A549 (cell line): ENCODE measurements around the gene PDHX.

Source experiments
- CBX8 ChIP-seq: fragments of 200-600 bp; sonication (generic); IDR thresholded peaks from 2 replicates; pipeline ENCODE4 v1.6.1; 2016
- FOSB ChIP-seq: fragments of 250-450 bp; sonication (Bioruptor Pico); IDR thresholded peaks from 2 replicates; pipeline ENCODE4 v1.5.0; 2020; ENCODE audit warnings: mild to moderate bottlenecking, moderate library complexity
- KDM1A ChIP-seq: fragments of 200-600 bp; sonication (generic); IDR thresholded peaks from 2 replicates; pipeline ENCODE4 v1.6.1; 2016; ENCODE audit warnings: low read depth, mild to moderate bottlenecking
- MAZ ChIP-seq: fragments of 150-350 bp; IDR thresholded peaks from 2 replicates; pipeline ENCODE4 v1.6.1; 2014; ENCODE audit warnings: antibody characterized with exemption, low read depth, low read length, borderline replicate concordance
- POLR2A ChIP-seq: IDR thresholded peaks from 2 replicates; pipeline ENCODE4 v1.6.1; 2012; ENCODE audit warnings: mild to moderate bottlenecking, low read length
- RAD21 ChIP-seq, 2 experiments: fragments of >200 bp in 1 of 2; sonication (Bioruptor Twin) in 1 of 2; formaldehyde crosslinking in 1 of 2; IDR thresholded peaks in 1 of 2; conservative IDR thresholded peaks in 1 of 2; 2 replicates in 1 of 2; 3 replicates in 1 of 2; pipeline ENCODE4 v1.6.1; 2012 to 2018; ENCODE audit warnings: inconsistent platforms in 1 of 2
- RFX5 ChIP-seq: fragments of 450-650 bp; IDR thresholded peaks from 2 replicates; pipeline ENCODE4 v1.7.1; 2014; ENCODE audit warnings: antibody characterized with exemption, mild to moderate bottlenecking, moderate library complexity
- SMC3 ChIP-seq: fragments of >200 bp; sonication (Bioruptor Twin); formaldehyde crosslinking; IDR thresholded peaks from 3 replicates; pipeline ENCODE4 v1.6.1; 2018; ENCODE audit warnings: inconsistent platforms
- USF2 ChIP-seq: fragments of 450-650 bp; IDR thresholded peaks from 2 replicates; pipeline ENCODE4 v1.6.1; 2014; ENCODE audit warnings: antibody characterized with exemption
- TF ChIP-seq, protein P1 (sequence below): fragments of >200 bp; sonication (Bioruptor Twin); formaldehyde crosslinking; IDR thresholded peaks from 3 replicates; pipeline ENCODE4 v1.5.1; 2016
- TF ChIP-seq, protein P2 (sequence below): IDR thresholded peaks from 2 replicates; pipeline ENCODE4 v1.6.1; 2012

DNA sequence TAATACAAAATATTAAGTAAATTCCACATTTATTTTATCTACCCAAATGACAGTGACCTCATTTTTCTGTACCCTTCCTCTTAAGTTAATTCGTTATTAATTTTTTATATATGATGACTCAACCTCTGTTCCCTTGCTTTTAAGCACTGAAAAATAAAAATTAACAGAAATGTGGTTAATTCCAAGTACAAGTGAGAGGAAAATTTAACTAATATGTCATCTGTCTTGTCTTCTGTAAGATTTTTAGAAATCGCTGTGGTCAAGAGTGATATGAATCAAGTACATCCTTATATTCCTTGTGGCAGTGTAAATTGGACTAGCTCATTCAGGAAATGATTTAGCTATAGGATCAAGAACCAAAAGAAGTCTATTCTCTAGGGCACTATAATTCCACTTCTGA is 74.5 kb downstream of the PDHX start:
- TF ChIP-seq CBX8 (no peak), FOSB (CRISPR knock-in tag) (no peak), POLR2A (no peak), MAZ (no peak), RFX5 (no peak), USF2 (no peak), KDM1A (no peak), RAD21 (conservative IDR thresholded peaks at IDR 0.05 in 1 of 2, IDR thresholded peaks at IDR 0.05 in 1 of 2) (no peak), SMC3 (no peak)
- TF ChIP-seq, protein P1, sequence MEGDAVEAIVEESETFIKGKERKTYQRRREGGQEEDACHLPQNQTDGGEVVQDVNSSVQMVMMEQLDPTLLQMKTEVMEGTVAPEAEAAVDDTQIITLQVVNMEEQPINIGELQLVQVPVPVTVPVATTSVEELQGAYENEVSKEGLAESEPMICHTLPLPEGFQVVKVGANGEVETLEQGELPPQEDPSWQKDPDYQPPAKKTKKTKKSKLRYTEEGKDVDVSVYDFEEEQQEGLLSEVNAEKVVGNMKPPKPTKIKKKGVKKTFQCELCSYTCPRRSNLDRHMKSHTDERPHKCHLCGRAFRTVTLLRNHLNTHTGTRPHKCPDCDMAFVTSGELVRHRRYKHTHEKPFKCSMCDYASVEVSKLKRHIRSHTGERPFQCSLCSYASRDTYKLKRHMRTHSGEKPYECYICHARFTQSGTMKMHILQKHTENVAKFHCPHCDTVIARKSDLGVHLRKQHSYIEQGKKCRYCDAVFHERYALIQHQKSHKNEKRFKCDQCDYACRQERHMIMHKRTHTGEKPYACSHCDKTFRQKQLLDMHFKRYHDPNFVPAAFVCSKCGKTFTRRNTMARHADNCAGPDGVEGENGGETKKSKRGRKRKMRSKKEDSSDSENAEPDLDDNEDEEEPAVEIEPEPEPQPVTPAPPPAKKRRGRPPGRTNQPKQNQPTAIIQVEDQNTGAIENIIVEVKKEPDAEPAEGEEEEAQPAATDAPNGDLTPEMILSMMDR: no peak
- TF ChIP-seq, protein P2, sequence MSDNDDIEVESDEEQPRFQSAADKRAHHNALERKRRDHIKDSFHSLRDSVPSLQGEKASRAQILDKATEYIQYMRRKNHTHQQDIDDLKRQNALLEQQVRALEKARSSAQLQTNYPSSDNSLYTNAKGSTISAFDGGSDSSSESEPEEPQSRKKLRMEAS: no peak
